GM12878 (cell line): Measurements from ENCODE around the gene SMARCD2. TPM values are rescaled to one million over a fixed set of nuclear protein-coding genes. Genes with fewer than 3 reads are reported as not detected.

Experiments used
- ATAC-seq: fragments of 200-7000 bp; cut with Tn5 transposase; 3 replicates; pipeline ENCODE4 v1.9.1; 2020; ENCODE audit warnings: mild to moderate bottlenecking, moderate library complexity
- BruUV-seq: library from RNA; stranded (reverse); fragments of 400-500 nt; replicated peaks from 2 replicates; lab custom pipeline; 2021; lab: Mats Ljungman, UMichigan
- CTCF ChIA-PET: fragments of 300-600 bp; sonication (Branson Sonifier 250); formaldehyde crosslinking; extraction: SDS; loops from one replicate; lab custom pipeline; 2021; ENCODE audit warnings: inconsistent platforms; lab: Yijun Ruan, JAX
- POLR2A ChIA-PET: fragments of 350-600 bp; formaldehyde crosslinking; extraction: SDS; loops from one replicate; lab custom pipeline; 2021; ENCODE audit warnings: inconsistent platforms; lab: Charles Lee
- RAD21 ChIA-PET: fragments of 300-600 bp; sonication (Branson Sonifier 250); formaldehyde crosslinking; loops from one replicate; lab custom pipeline; 2023; ENCODE audit warnings: antibody characterized with exemption; ENCODE audit not compliant: unreplicated experiment; lab: Charles Lee
- SMC1A ChIA-PET: fragments of 300-600 bp; sonication (Branson Sonifier 250); formaldehyde crosslinking; loops from one replicate; lab custom pipeline; 2023; ENCODE audit not compliant: unreplicated experiment, uncharacterized antibody; lab: Charles Lee
- DNase-seq: peaks from one replicate; pipeline ENCODE4 v3.0.0-alpha.2; 2011; ENCODE audit warnings: low read depth, low spot score
- FAIRE-seq: peaks from 3 replicates; lab custom pipeline; 2011; peaks lifted over from hg19 to GRCh38; lab: Jason Lieb, UNC
- H2AFZ ChIP-seq: 2 replicates; pipeline ENCODE4 v1.6.0; 2011; ENCODE audit warnings: low read depth, low read length, control low read depth; ENCODE audit not compliant: control insufficient read depth
- H3K27ac ChIP-seq: 2 replicates; pipeline ENCODE4 v1.5.1; 2011; ENCODE audit warnings: control low read depth; ENCODE audit not compliant: control insufficient read depth, insufficient read depth
- H3K27me3 ChIP-seq, 2 experiments: replicated peaks in 1 of 2; 2 replicates each; pipeline versions ENCODE4 v1.6.0 to v1.6.1; 2011; ENCODE audit warnings: low read length in 1 of 2; ENCODE audit not compliant: control insufficient read depth in 2 of 2, insufficient read depth in 2 of 2
- H3K36me3 ChIP-seq, 2 experiments: 2 replicates each; pipeline ENCODE4 v1.5.1; 2011; ENCODE audit warnings: low read length in 1 of 2; ENCODE audit not compliant: control insufficient read depth in 2 of 2, insufficient read depth in 2 of 2
- H3K4me1 ChIP-seq: 2 replicates; pipeline ENCODE4 v1.6.1; 2011; ENCODE audit warnings: mild to moderate bottlenecking, low read length, moderate library complexity, mixed read lengths; ENCODE audit not compliant: control insufficient read depth, insufficient read depth
- H3K4me2 ChIP-seq: 2 replicates; pipeline ENCODE4 v1.6.0; 2011; ENCODE audit warnings: control low read depth; ENCODE audit not compliant: control insufficient read depth, insufficient read depth
- H3K4me3 ChIP-seq: fragments of 200-600 bp; sonication (generic); 2 replicates; pipeline ENCODE4 v1.5.1; 2016
- H3K79me2 ChIP-seq: 2 replicates; pipeline ENCODE4 v1.6.0; 2011; ENCODE audit warnings: low read length; ENCODE audit not compliant: control insufficient read depth, insufficient read depth
- H3K9ac ChIP-seq: 2 replicates; pipeline ENCODE4 v1.8.0; 2011; ENCODE audit warnings: low read length, control low read depth, mixed read lengths; ENCODE audit not compliant: control insufficient read depth, insufficient read depth
- H3K9me3 ChIP-seq: replicated peaks from 3 replicates; pipeline ENCODE4 v1.5.1; 2011; ENCODE audit warnings: mild to moderate bottlenecking, low read length; ENCODE audit not compliant: control insufficient read depth, insufficient read depth
- H4K20me1 ChIP-seq: 2 replicates; pipeline ENCODE4 v1.6.0; 2011; ENCODE audit not compliant: control insufficient read depth, insufficient read depth
- ATF7 ChIP-seq: fragments of 450-650 bp; IDR thresholded peaks from 2 replicates; pipeline ENCODE4 v1.6.1; 2016; ENCODE audit warnings: low read depth, mild to moderate bottlenecking
- BACH1 ChIP-seq: fragments of 450-650 bp; IDR thresholded peaks from 2 replicates; pipeline ENCODE4 v1.6.1; 2017; ENCODE audit warnings: mild to moderate bottlenecking, borderline replicate concordance
- BMI1 ChIP-seq: fragments of 450-650 bp; IDR thresholded peaks from 2 replicates; pipeline ENCODE4 v1.6.1; 2016; ENCODE audit warnings: mild to moderate bottlenecking, moderate library complexity, borderline replicate concordance
- CBX3 ChIP-seq: fragments of 200-600 bp; sonication (generic); IDR thresholded peaks from 2 replicates; pipeline ENCODE4 v1.6.1; 2016; ENCODE audit warnings: low read depth, borderline replicate concordance
- CTCF ChIP-seq, 3 experiments: IDR thresholded peaks in 2 of 3; conservative IDR thresholded peaks in 1 of 3; 2 replicates each; pipeline ENCODE4 v1.5.1; 2011; ENCODE audit warnings: low read depth in 3 of 3, low read length in 3 of 3, mild to moderate bottlenecking in 3 of 3, control low read depth in 2 of 3, moderate library complexity in 2 of 3, inconsistent platforms in 1 of 3, mixed read lengths in 1 of 3; ENCODE audit not compliant: control insufficient read depth in 2 of 3, insufficient read depth in 1 of 3; ENCODE audit errors: extremely low read depth in 1 of 3
- ESRRA ChIP-seq: IDR thresholded peaks from 2 replicates; pipeline ENCODE4 v1.6.1; 2012; ENCODE audit warnings: mild to moderate bottlenecking, low read length, improper control_type of control experiment
- FOXM1 ChIP-seq: IDR thresholded peaks from 2 replicates; pipeline ENCODE4 v1.6.1; 2012; ENCODE audit warnings: low read depth, mild to moderate bottlenecking, inconsistent platforms, low read length, moderate library complexity
- IRF3 ChIP-seq: fragments of 450-650 bp; IDR thresholded peaks from 2 replicates; pipeline ENCODE4 v1.6.1; 2014; ENCODE audit warnings: mild to moderate bottlenecking
- MLLT1 ChIP-seq: fragments of 450-650 bp; IDR thresholded peaks from 2 replicates; pipeline ENCODE4 v1.6.1; 2016; ENCODE audit warnings: mild to moderate bottlenecking
- MTA2 ChIP-seq: fragments of 450-650 bp; IDR thresholded peaks from 2 replicates; pipeline ENCODE4 v1.6.1; 2016; ENCODE audit warnings: low read depth, mild to moderate bottlenecking, moderate library complexity
- NR2C1 ChIP-seq: fragments of 450-650 bp; IDR thresholded peaks from 2 replicates; pipeline ENCODE4 v1.6.1; 2017; ENCODE audit warnings: antibody characterized with exemption, mild to moderate bottlenecking, moderate library complexity
- REST ChIP-seq: IDR thresholded peaks from 2 replicates; pipeline ENCODE4 v1.6.1; 2012; ENCODE audit warnings: mild to moderate bottlenecking, low read depth, low read length
- SIN3A ChIP-seq: IDR thresholded peaks from 2 replicates; pipeline ENCODE4 v1.6.1; 2012; ENCODE audit warnings: low read depth, low read length, improper control_type of control experiment
- ZNF24 ChIP-seq: fragments of 450-650 bp; IDR thresholded peaks from 2 replicates; pipeline ENCODE4 v1.6.1; 2017; ENCODE audit warnings: antibody characterized with exemption, mild to moderate bottlenecking
- WGBS: methylation state at CpG from one replicate; pipeline ENCODE4 v1.1.6; 2016; ENCODE audit warnings: low lambda C conversion rate; ENCODE audit not compliant: insufficient replicate concordance, insufficient coverage; ENCODE audit errors: missing lambda C conversion rate; 5-methylcytosine and 5-hydroxymethylcytosine counted together
- in situ Hi-C: fragments of 300-500 bp; cut with MboI; formaldehyde crosslinking; loops from 9 replicates; pipeline ENCODE4 v1.14.3; 2018; ENCODE audit warnings: mixed read lengths
- intact Hi-C: fragments of 100-400 bp; cut with micrococcal nuclease; formaldehyde crosslinking; loops from one replicate; pipeline ENCODE4 v1.14.2; 2022; ENCODE audit not compliant: unreplicated experiment
- polyA plus RNA-seq, 11 experiments: library from polyadenylated mRNA; depleted of rRNA in 4 of 11; unstranded in 6 of 11; stranded (reverse) in 5 of 11; fragments of >200 nt; fragmentation: Nextera tagmentation in 4 of 11; fragmentation: Illumina TruSeq in 1 of 11; extraction: Ambion mirVana in 4 of 11; extraction: Trizol in 1 of 11; gene quantifications; 1 replicate in 1 of 11; 2 replicates in 10 of 11; pipeline versions ENCODE4 v1.2.1 to v1.2.3, GENCODE V29; 2011 to 2016; ENCODE audit warnings: inconsistent platforms in 2 of 11, missing spikeins in 2 of 11, low read depth in 1 of 11
- total RNA-seq, 4 experiments: library from RNA; depleted of rRNA in 3 of 4; stranded (reverse); fragments of >200 nt in 3 of 4; fragmentation: Illumina TruSeq in 1 of 4; extraction: Trizol in 1 of 4; gene quantifications; 2 replicates each; pipeline versions ENCODE4 v1.2.1 to v1.2.3, GENCODE V29; 2013 to 2021

Gene SMARCD2
- total and polyA plus RNA-seq, 10 of the 15 experiments (the other 5 are each of a cell fraction or from before 2014, with no cell fraction given), result 2.4 to 111 (median 63.6) TPM

GRCh38 chr17:63827002-63827800, 15.3 kb downstream of the SMARCD2 start, which contains the start of the genes FTSJ3 and PSMC5:
Gene FTSJ3 (minus strand): TSS chr17:63827663. CDS start chr17:63826902, 761 bp downstream.
Gene PSMC5 (plus strand): TSS chr17:63827431. CDS start chr17:63827491, 60 bp downstream.
- in situ Hi-C loops, result loop anchor here (25.0 kb wide), 1 partner anchor 390 kb away; the partner anchor contains the start of gene CYB561
- TF ChIP-seq BMI1 (no peak), CBX3 (no peak), MLLT1 (peak; percentile 46; the same call in 1 of the 2 replicates), FOXM1 (no peak), ZNF24 (no peak), SIN3A (peak; percentile 55), ESRRA (no peak), IRF3 (no peak), REST (0 out of 2 replicates have a peak, but pooled peaks have one; percentile 20), CTCF (IDR thresholded peaks at IDR 0.05 in 2 of 3, conservative IDR thresholded peaks at IDR 0.05 in 1 of 3; ENCODE audit: control insufficient read depth in 2 of 3, extremely low read depth in 1 of 3, insufficient read depth in 1 of 3, low read depth in 3 of 3, low read length in 3 of 3) (peak; percentile 60 to 73 (median 61)), ATF7 (peak; percentile 58; the same call in 1 of the 2 replicates), NR2C1 (peak; percentile 99), BACH1 (peak; percentile 92), MTA2 (peak; percentile 95)

More at GRCh38 chr17:63827002-63827800, 15.3 kb downstream of the SMARCD2 start, which contains the start of the genes FTSJ3 and PSMC5:
- Histone ChIP-seq H3K4me1 (peaks cover 17% of the 10 kb centered on the region), H3K4me3 (peak within 1 kb of the TSS; percentile 83), H3K4me2 (peak within 1 kb of the TSS; percentile 97), H4K20me1 (no peaks in the 10 kb centered on the region), H2AFZ (peak within 1 kb of the TSS; percentile 97), H3K9ac (peak within 1 kb of the TSS; percentile 81), H3K9me3 (no peaks in the 10 kb centered on the region), H3K27me3 (no peaks in the 10 kb centered on the region), H3K79me2 (peaks cover 48% of the 10 kb centered on the region), H3K27ac (peak within 1 kb of the TSS; percentile 95), H3K36me3 (peaks cover 20 to 34% of the 10 kb centered on the region in 2 experiments)
- ChIA-PET SMC1A (interaction anchor here (1.0 to 1.5 kb wide), 8 partner anchors 8 to 129 kb away, joined by 3 to 12 read pairs (median 5); no protein-coding TSS in a partner anchor), RAD21 (interaction anchor here (1.1 to 1.5 kb wide), 2 partner anchors 13 to 22 kb away, joined by 3 to 5 read pairs; no protein-coding TSS in a partner anchor), CTCF (interaction anchor here (0.7 to 2.9 kb wide), 10 partner anchors 8 to 215 kb away, joined by 3 to 19 read pairs (median 4); partner anchors contain the start of genes CCDC47, DDX42 and SMARCD2), POLR2A (interaction anchor here (0.6 to 4.4 kb wide), 6 partner anchors 14 to 126 kb away, joined by 3 to 22 read pairs (median 6); partner anchors contain the start of genes CCDC47 and DDX42)
- FAIRE-seq (peak; percentile 93), ATAC-seq (peak; percentile 95), DNase-seq (peak; percentile 84)
- 2% methylated on average over 58 of the region's 58 CpGs for whole genome bisulfite sequencing
- no TSS peak for BruUV-seq
- intact Hi-C loops, result loop anchor here (1.0 to 2.0 kb wide), 3 partner anchors 12 to 128 kb away; partner anchors contain the start of gene CCDC47
